Activated gamma-delta T cell (primary cell): ENCODE results near the gene BNIP1.
A peak's percentile ranks its signal among the peaks of the same experiment; 100 is the strongest.
"Not testable (repeated sequence)": the region's sequence is repeated elsewhere in the genome, so short reads cannot be mapped to it uniquely, and the experiment has no call there.

Experiments used
- DNase-seq: peaks from one replicate; lab custom pipeline; 2025; lab: John Stamatoyannopoulos, UW
- total RNA-seq, 2 donors: gene quantifications; one replicate each; lab custom pipeline; 2026; lab: John Stamatoyannopoulos, UW

The BNIP1 gene, protein sequence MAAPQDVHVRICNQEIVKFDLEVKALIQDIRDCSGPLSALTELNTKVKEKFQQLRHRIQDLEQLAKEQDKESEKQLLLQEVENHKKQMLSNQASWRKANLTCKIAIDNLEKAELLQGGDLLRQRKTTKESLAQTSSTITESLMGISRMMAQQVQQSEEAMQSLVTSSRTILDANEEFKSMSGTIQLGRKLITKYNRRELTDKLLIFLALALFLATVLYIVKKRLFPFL
- total RNA-seq, result 11.0 to 13.3 reads per million in 2 donors

DNA sequence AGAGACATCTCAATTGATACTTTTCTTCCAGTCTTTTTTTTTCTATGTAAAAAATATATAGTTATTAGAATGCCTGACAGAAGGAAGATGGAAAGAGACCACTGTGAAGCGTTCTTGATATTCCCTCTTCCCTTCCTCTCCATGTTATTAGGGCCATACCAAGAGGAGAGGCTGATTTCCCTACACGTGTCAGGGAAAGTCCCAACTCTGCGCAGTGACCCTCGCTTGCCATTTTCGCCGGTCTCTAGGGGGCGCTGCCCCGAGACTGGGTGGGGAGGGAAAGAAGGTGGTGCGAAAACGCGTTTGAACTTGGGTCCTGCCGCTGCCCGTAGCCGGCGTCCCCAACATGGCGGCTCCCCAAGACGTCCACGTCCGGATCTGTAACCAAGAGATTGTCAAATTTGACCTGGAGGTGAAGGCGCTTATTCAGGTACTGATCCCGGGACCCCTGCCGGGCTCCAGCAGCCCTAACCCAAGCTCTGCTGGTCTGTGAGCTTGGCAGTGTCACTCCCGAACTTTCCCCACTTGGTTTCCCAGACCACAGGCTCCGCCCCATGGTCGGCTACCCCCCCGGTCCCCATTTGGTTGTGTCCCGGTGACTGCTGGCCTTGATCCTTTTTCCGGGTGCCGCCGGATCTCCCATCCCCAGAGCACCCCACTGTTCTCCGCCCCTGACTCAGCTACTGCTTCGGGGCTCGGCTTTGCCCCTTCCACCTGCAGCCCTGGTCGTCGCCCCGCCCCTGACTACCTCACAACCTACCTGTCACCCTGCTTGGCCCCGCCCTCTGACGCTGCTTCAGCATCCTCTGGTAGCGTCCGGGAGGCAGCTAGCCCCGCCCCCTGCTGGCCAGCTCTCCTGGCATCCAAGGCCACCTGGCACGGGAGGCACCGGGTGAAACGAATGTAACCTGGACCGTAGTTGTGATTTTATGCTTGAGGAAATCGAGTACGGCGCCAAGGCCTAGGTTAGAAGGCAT is at the start of gene BNIP1:
Gene BNIP1, plus strand, starts transcription at position 332 of the 977 bp plus-strand sequence. Its CDS starts 15 bp downstream, at position 347.
- peak; percentile 87 for DNase-seq

DNA sequence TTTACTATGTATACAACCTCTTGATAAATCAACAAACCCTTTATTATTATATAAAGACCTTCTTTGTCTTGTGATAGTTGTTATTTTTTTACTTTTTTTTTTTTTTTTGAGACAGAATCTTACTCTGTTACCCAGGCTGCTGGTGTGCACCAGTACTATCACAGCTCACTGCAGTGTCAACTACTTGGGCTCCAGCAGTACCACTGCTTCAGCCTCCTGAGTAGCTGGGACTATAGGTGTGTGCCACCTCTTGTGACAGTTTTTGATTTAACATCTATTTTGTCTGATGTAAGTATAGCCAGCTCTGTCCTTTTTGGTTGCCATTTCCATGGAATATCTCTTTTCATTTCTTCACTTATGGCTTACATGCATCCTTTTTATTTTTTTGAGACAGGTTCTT is 45.5 kb upstream of the BNIP1 start:
- DNase-seq, result no peak

GRCh38 chr5:173099461-173099860 is 44.9 kb upstream of the BNIP1 start:
- no peak for DNase-seq

- no peak for DNase-seq
Measured at GRCh38 chr5:173101245-173101644, 43.1 kb upstream of the BNIP1 start.

DNA sequence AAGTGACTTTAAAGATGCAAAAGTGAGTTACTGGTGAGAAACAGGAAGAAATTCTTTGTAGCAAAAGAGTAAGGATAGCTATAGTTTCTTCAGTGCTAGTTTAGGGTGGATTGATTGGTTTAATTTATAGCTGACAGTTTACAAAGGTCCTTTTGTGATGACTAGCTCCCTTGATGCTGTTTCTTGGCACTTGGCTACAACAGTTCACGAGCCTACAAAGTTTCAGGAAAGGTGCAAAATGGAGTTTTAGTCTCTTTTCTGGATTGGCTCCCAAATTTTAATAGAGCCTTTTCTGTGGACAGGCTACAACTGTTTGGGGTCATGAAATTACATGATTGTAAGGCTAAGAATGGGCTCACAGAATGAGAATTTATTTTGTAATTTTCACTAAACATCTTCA is 40.9 kb upstream of the BNIP1 start:
- no peak for DNase-seq

DNA sequence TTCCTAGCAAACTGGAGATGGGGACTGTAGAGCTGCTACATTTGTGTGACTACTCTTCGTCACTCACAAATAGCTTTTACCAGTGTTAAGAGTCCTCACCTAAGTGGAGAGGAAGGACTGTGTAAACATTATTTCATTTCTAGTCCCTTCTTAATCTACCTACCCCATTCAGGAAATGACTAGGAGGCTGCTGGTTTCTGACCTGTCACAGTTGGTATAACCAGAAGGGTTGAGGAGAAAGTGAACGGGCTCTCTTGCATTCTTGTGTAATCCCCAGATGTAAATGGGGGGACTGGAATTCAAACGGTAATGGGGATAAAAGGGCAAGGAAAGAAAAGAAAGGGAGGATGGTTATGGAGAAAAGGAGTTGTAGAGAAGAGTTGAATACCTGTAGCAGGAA is 35.4 kb upstream of the BNIP1 start:
- no peak for DNase-seq

DNA sequence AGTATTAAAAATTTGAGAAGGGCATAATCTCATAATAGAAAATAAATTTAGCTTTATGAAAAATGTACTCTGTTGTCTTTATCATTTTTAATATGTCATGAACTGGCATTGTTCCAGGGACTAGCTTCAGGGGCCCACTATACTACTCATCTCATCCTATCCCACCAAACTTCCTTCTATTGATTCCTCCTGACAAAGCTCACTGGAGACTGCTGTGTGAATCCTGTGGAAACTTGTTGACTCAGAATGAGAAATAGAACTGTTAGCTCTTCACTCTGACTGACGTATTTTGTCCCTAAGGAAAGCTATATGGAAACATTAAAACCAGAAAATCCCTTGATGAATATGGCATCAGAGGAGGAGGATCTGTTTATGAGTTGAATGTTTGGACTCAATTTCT is 29.8 kb upstream of the BNIP1 start:
- DNase-seq, result no peak

GRCh38 chr5:173119719-173120118 is 24.6 kb upstream of the BNIP1 start:
- no peak for DNase-seq

- no peak for DNase-seq
Measured at GRCh38 chr5:173123416-173123815, 20.9 kb upstream of the BNIP1 start.

DNA sequence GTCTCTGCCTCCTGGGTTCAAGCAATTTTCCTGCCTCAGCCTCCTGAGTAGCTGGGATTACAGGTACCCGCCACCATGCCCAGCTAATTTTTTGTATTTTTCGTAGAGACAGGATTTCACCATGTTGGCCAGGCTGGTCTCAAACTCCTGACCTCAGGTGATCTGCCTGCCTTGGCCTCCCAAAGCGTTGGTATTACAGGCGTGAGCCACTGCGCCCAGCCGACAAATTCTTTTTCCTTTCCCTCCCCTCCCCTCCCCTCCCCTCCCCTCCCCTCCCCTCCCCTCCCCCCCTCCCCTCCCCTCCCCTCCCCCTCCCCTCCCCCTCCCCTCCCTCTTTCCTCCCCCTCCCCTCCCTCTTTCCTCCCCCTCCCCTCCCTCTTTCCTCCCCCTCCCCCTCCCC is 12.2 kb upstream of the BNIP1 start:
- not testable (repeated sequence) for DNase-seq

- no peak for DNase-seq
Measured at GRCh38 chr5:173138707-173139106, 5.6 kb upstream of the BNIP1 start.

- DNase-seq, result no peak
Measured at GRCh38 chr5:173139631-173140030, 4.7 kb upstream of the BNIP1 start.

GRCh38 chr5:173140769-173141168 is 3.6 kb upstream of the BNIP1 start:
- DNase-seq, result no peak

- DNase-seq, result no peak
Measured at GRCh38 chr5:173143567-173143966, 764 bp upstream of the BNIP1 start.

- DNase-seq, result no peak
Measured at GRCh38 chr5:173148354-173148753, 4.0 kb downstream of the BNIP1 start.

DNA sequence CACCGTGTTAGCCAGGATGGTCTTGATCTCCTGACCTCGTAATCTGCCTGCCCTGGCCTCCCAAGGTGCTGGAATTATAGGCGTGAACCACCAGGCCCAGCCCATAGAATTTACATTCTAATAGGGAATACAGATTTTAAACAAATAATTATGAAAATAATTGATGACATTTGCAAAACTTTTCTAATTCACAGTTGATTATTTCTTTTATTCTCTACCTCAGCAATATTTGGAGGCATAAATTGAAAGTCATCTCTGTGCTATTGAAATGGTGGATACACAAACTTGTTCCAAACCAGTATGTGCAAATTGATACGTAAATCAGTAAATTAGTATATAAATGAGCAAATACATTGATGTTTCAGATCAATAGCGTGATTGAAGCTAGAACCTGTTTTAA is 8.2 kb downstream of the BNIP1 start:
- DNase-seq, result no peak

DNA sequence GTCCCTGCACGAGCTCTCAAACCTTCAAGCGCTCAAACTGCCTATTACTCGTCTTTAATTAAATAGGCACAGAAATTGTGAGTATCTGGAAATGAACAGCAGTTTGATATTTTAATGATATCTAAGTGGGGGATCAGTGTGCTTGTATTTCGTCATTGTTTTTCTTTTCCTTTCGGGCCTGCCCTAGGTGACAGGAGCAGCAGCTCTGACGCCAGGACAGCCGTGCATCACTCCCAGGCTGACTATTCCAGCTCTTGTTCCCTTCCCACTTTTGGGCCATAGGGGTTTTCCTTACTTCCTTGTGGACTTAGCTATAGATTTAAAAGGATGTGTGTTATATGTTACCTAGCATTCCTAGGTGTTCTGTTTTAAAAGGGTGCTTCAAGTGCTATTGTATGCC is 9.5 kb downstream of the BNIP1 start:
- no peak for DNase-seq

GRCh38 chr5:173154619-173155018 is 10.3 kb downstream of the BNIP1 start:
- not testable (repeated sequence) for DNase-seq

DNA sequence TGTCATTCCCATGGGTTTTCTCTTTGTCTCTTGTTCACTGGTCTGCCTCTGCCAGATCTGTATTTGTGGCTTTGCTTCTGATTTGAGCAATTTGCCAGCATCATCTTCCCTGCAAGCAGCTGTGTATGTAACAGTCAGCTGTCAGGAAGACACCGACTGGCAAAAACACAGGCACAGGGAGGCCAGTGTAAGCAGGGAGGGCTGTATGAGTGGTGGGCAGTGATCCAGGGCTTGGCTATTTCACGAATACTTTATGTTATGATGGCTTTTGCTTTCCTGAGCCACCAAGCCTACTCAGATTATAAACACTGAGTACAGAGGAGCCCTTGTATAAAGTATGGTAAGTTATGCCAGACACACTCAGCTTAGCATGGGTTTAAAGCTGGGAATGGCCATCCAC is 11.6 kb downstream of the BNIP1 start:
- no peak for DNase-seq

- DNase-seq, result no peak
Measured at GRCh38 chr5:173158366-173158765, 14.0 kb downstream of the BNIP1 start.

GRCh38 chr5:173159256-173159655 is 14.9 kb downstream of the BNIP1 start:
- no peak for DNase-seq

- no peak for DNase-seq
Measured at GRCh38 chr5:173161148-173161547, 16.8 kb downstream of the BNIP1 start.

GRCh38 chr5:173163219-173163618 is 18.9 kb downstream of the BNIP1 start:
- DNase-seq, result no peak
